Loucy (cell line): ENCODE data around the gene ZNF277.
"Not testable (repeated sequence)": the region's sequence is repeated elsewhere in the genome, so short reads cannot be mapped to it uniquely, and the experiment has no call there.

ENCODE experiments used
- H2AFZ ChIP-seq: fragments of 200-600 bp; sonication (generic); 2 replicates; pipeline ENCODE4 v1.6.0; 2016; ENCODE audit warnings: antibody characterized with exemption, mild to moderate bottlenecking, low read length, moderate library complexity
- H3F3A ChIP-seq: fragments of 200-600 bp; 2 replicates; pipeline ENCODE4 v1.6.0; 2016; ENCODE audit warnings: antibody characterized with exemption, low read depth, mild to moderate bottlenecking
- H3K27me3 ChIP-seq: fragments of 200-600 bp; sonication (generic); 2 replicates; pipeline ENCODE4 v1.6.1; 2014; ENCODE audit warnings: low read length, mild to moderate bottlenecking; ENCODE audit not compliant: insufficient read depth, poor library complexity, severe bottlenecking
- H3K36me3 ChIP-seq: fragments of 200-600 bp; sonication (generic); 2 replicates; pipeline ENCODE4 v1.6.1; 2016; ENCODE audit warnings: low read length; ENCODE audit not compliant: insufficient read depth
- H3K4me1 ChIP-seq: fragments of 200-600 bp; sonication (generic); 2 replicates; pipeline ENCODE4 v1.5.1; 2014; ENCODE audit warnings: low read length, mild to moderate bottlenecking; ENCODE audit not compliant: insufficient read depth, poor library complexity, severe bottlenecking
- H3K4me2 ChIP-seq: fragments of 200-600 bp; sonication (generic); 2 replicates; pipeline ENCODE4 v1.6.0; 2014; ENCODE audit warnings: antibody characterized with exemption, low read length, low read depth, mild to moderate bottlenecking; ENCODE audit not compliant: poor library complexity, severe bottlenecking
- H3K4me3 ChIP-seq: fragments of 200-600 bp; sonication (generic); 2 replicates; pipeline ENCODE4 v1.5.1; 2014; ENCODE audit warnings: low read length, mild to moderate bottlenecking, mixed read lengths; ENCODE audit not compliant: poor library complexity, severe bottlenecking
- H3K79me2 ChIP-seq: fragments of 200-600 bp; sonication (generic); 2 replicates; pipeline ENCODE4 v1.6.1; 2014; ENCODE audit warnings: low read length; ENCODE audit not compliant: insufficient read depth
- H3K9ac ChIP-seq: fragments of 200-600 bp; sonication (generic); 2 replicates; pipeline ENCODE4 v1.6.0; 2014; ENCODE audit warnings: mild to moderate bottlenecking, low read depth, low read length, moderate library complexity; ENCODE audit not compliant: poor library complexity, severe bottlenecking
- H3K9me2 ChIP-seq: fragments of 200-600 bp; sonication (generic); replicated peaks from 2 replicates; pipeline ENCODE4 v1.6.1; 2016; ENCODE audit warnings: low read depth, low read length, mixed read lengths
- H3K9me3 ChIP-seq: fragments of 200-600 bp; sonication (generic); 2 replicates; pipeline ENCODE4 v1.6.1; 2014; ENCODE audit warnings: mild to moderate bottlenecking, antibody characterized with exemption, low read length, low read depth; ENCODE audit not compliant: insufficient read depth
- H4K20me1 ChIP-seq: fragments of 200-600 bp; sonication (generic); 2 replicates; pipeline ENCODE4 v1.6.0; 2014; ENCODE audit warnings: antibody characterized with exemption, low read length, mild to moderate bottlenecking; ENCODE audit not compliant: insufficient read depth, poor library complexity, severe bottlenecking
- CTCF ChIP-seq: fragments of 200-600 bp; sonication (generic); conservative IDR thresholded peaks from 2 replicates; pipeline ENCODE4 v1.5.1; 2014; ENCODE audit warnings: mild to moderate bottlenecking, antibody characterized with exemption, low read length
- EZH2phosphoT487 ChIP-seq: fragments of 200-600 bp; IDR thresholded peaks from 2 replicates; pipeline ENCODE4 v1.6.1; 2018; ENCODE audit warnings: antibody characterized with exemption, mild to moderate bottlenecking, moderate library complexity, borderline replicate concordance

The ZNF277 gene

GRCh38 chr7:112385516-112385915 is 179.0 kb downstream of the ZNF277 start:
- Histone ChIP-seq H3K4me2 (no peak overlapping the region), H3K4me1 (peaks cover 18% of the 10 kb centered on the region), H3K4me3 (no peak overlapping the region), H4K20me1 (no peaks in the 10 kb centered on the region), H3K9me2 (no peaks in the 10 kb centered on the region), H3K9me3 (no peaks in the 10 kb centered on the region), H2AFZ (no peak overlapping the region), H3K27me3 (no peaks in the 10 kb centered on the region), H3K79me2 (no peaks in the 10 kb centered on the region), H3K9ac (no peak overlapping the region), H3K36me3 (no peaks in the 10 kb centered on the region), H3F3A (peaks cover 6% of the 10 kb centered on the region; the same call in 1 of the 2 replicates)
- TF ChIP-seq EZH2phosphoT487 (no peak), CTCF (no peak)

GRCh38 chr7:112386619-112387018 is 180.1 kb downstream of the ZNF277 start:
- Histone ChIP-seq H3K4me1 (peaks cover 17% of the 10 kb centered on the region), H3K27me3 (no peaks in the 10 kb centered on the region), H3K79me2 (no peaks in the 10 kb centered on the region), H3F3A (peaks cover 11% of the 10 kb centered on the region; the same call in 1 of the 2 replicates), H4K20me1 (no peaks in the 10 kb centered on the region), H2AFZ (no peak overlapping the region), H3K4me3 (no peak overlapping the region), H3K36me3 (no peaks in the 10 kb centered on the region), H3K9me2 (no peaks in the 10 kb centered on the region), H3K4me2 (no peak overlapping the region), H3K9ac (no peak overlapping the region), H3K9me3 (no peaks in the 10 kb centered on the region)
- TF ChIP-seq EZH2phosphoT487 (no peak), CTCF (no peak)

GRCh38 chr7:112390167-112390566 is 183.7 kb downstream of the ZNF277 start:
- Histone ChIP-seq H3K4me1 (peaks cover 7% of the 10 kb centered on the region), H3K9ac (no peak overlapping the region), H3K9me2 (no peaks in the 10 kb centered on the region), H3K9me3 (no peaks in the 10 kb centered on the region), H3K27me3 (no peaks in the 10 kb centered on the region), H3K79me2 (no peaks in the 10 kb centered on the region), H4K20me1 (no peaks in the 10 kb centered on the region), H3K36me3 (no peaks in the 10 kb centered on the region), H2AFZ (no peak overlapping the region), H3K4me2 (no peak overlapping the region), H3K4me3 (no peak overlapping the region), H3F3A (peaks cover 14% of the 10 kb centered on the region; the same call in 1 of the 2 replicates)
- no peak for TF ChIP-seq CTCF
- no peak for TF ChIP-seq EZH2phosphoT487

- Histone ChIP-seq H3K4me1 (peaks cover 12% of the 10 kb centered on the region), H3K4me2 (peak overlapping the region; percentile 33), H3F3A (peaks cover 14% of the 10 kb centered on the region; the same call in 1 of the 2 replicates), H2AFZ (peak overlapping the region; percentile 66), H3K4me3 (peak overlapping the region; percentile 74)
- not testable (repeated sequence) for H4K20me1 ChIP-seq, H3K9ac ChIP-seq, H3K9me2 ChIP-seq, H3K79me2 ChIP-seq, H3K9me3 ChIP-seq, H3K27me3 ChIP-seq, H3K36me3 ChIP-seq
These were observed 184.8 kb downstream of the ZNF277 start for GRCh38 chr7:112391079-112391821.

GRCh38 chr7:112391841-112392286 is 185.4 kb downstream of the ZNF277 start:
- peak overlapping the region; percentile 90 for H2AFZ ChIP-seq
- H3K79me2 ChIP-seq = not testable (repeated sequence)

More at GRCh38 chr7:112391841-112392286, 185.4 kb downstream of the ZNF277 start:
- H3K36me3 ChIP-seq, H4K20me1 ChIP-seq, H3K27me3 ChIP-seq, H3K9me2 ChIP-seq, H3K9me3 ChIP-seq: not testable (repeated sequence)
- Histone ChIP-seq H3K4me2 (peak overlapping the region; percentile 86), H3K9ac (peak overlapping the region; percentile 87), H3F3A (peaks cover 14% of the 10 kb centered on the region; the same call in 1 of the 2 replicates), H3K4me3 (peak overlapping the region; percentile 74), H3K4me1 (peaks cover 15% of the 10 kb centered on the region)
